Skeletal muscle satellite cell (primary cell): ENCODE results near the gene NTSR2.
A peak's percentile ranks its signal among the peaks of the same experiment; 100 is the strongest.

Experiments
- H3K27me3 ChIP-seq: 2 replicates; pipeline ENCODE4 v1.7.0; 2013; ENCODE audit warnings: low read length; ENCODE audit not compliant: control insufficient read depth, insufficient read depth
- H3K36me3 ChIP-seq: 2 replicates; pipeline ENCODE4 v1.7.0; 2013; ENCODE audit warnings: mild to moderate bottlenecking, control low read depth, low read length; ENCODE audit not compliant: insufficient read depth
- H3K4me1 ChIP-seq: 2 replicates; pipeline ENCODE4 v1.7.0; 2013; ENCODE audit warnings: low read length; ENCODE audit not compliant: control insufficient read depth, insufficient read depth
- H3K4me2 ChIP-seq: 2 replicates; pipeline ENCODE4 v1.7.0; 2013; ENCODE audit warnings: mild to moderate bottlenecking, low read length
- H3K4me3 ChIP-seq: 2 replicates; pipeline ENCODE4 v1.7.0; 2013; ENCODE audit warnings: low read length
- H3K9ac ChIP-seq: 2 replicates; pipeline ENCODE4 v1.7.0; 2013; ENCODE audit warnings: mild to moderate bottlenecking, low read depth, low read length, moderate library complexity
- H3K9me3 ChIP-seq: replicated peaks from 2 replicates; pipeline ENCODE4 v1.7.0; 2013; ENCODE audit warnings: mild to moderate bottlenecking, control low read depth, low read length

The NTSR2 gene

GRCh38 chr2:11698009-11698922 is 28.3 kb upstream of the NTSR2 start:
- peaks cover 32% of the 10 kb centered on the region for H3K4me1 ChIP-seq
- H3K9ac ChIP-seq: peak overlapping the region; percentile 41
- H3K9me3 ChIP-seq: no peaks in the 10 kb centered on the region
- peak overlapping the region; percentile 41 for H3K4me2 ChIP-seq
- H3K27me3 ChIP-seq: no peaks in the 10 kb centered on the region
- no peak overlapping the region for H3K4me3 ChIP-seq
- H3K36me3 ChIP-seq: no peaks in the 10 kb centered on the region

- peak overlapping the region; percentile 41 for H3K9ac ChIP-seq
- peak overlapping the region; percentile 41 for H3K4me2 ChIP-seq
- H3K36me3 ChIP-seq: no peaks in the 10 kb centered on the region
- H3K9me3 ChIP-seq: no peaks in the 10 kb centered on the region
- H3K4me3 ChIP-seq: peak overlapping the region; percentile 13
- H3K27me3 ChIP-seq: no peaks in the 10 kb centered on the region
- H3K4me1 ChIP-seq: peaks cover 27% of the 10 kb centered on the region
These were observed 27.3 kb upstream of the NTSR2 start for GRCh38 chr2:11697103-11697871.

- Histone ChIP-seq H3K9ac (no peak overlapping the region), H3K4me3 (no peak overlapping the region), H3K9me3 (no peaks in the 10 kb centered on the region), H3K36me3 (no peaks in the 10 kb centered on the region), H3K4me1 (peaks cover 27% of the 10 kb centered on the region), H3K4me2 (peak overlapping the region; percentile 41), H3K27me3 (no peaks in the 10 kb centered on the region)
These were observed 26.7 kb upstream of the NTSR2 start for GRCh38 chr2:11696736-11697102.

- H3K4me2 ChIP-seq: no peak overlapping the region
- no peak overlapping the region for H3K9ac ChIP-seq
- no peaks in the 10 kb centered on the region for H3K9me3 ChIP-seq
- H3K4me3 ChIP-seq: no peak overlapping the region
- no peaks in the 10 kb centered on the region for H3K27me3 ChIP-seq
- H3K4me1 ChIP-seq: peaks cover 27% of the 10 kb centered on the region
- no peaks in the 10 kb centered on the region for H3K36me3 ChIP-seq
These were observed 25.6 kb upstream of the NTSR2 start for GRCh38 chr2:11695576-11695975.

- Histone ChIP-seq H3K27me3 (no peaks in the 10 kb centered on the region), H3K9ac (no peak overlapping the region), H3K4me2 (no peak overlapping the region), H3K36me3 (no peaks in the 10 kb centered on the region), H3K4me3 (no peak overlapping the region), H3K4me1 (peaks cover 21% of the 10 kb centered on the region), H3K9me3 (no peaks in the 10 kb centered on the region)
These were observed 23.0 kb upstream of the NTSR2 start for GRCh38 chr2:11692966-11693521.

- no peak overlapping the region for H3K9ac ChIP-seq
- H3K4me3 ChIP-seq: no peak overlapping the region
- no peaks in the 10 kb centered on the region for H3K27me3 ChIP-seq
- no peaks in the 10 kb centered on the region for H3K9me3 ChIP-seq
- H3K4me2 ChIP-seq: no peak overlapping the region
- peaks cover 4% of the 10 kb centered on the region for H3K4me1 ChIP-seq
- H3K36me3 ChIP-seq: no peaks in the 10 kb centered on the region
These were observed 21.2 kb upstream of the NTSR2 start for GRCh38 chr2:11691076-11691660.

- peak overlapping the region; percentile 30 for H3K9ac ChIP-seq
These were observed 18.5 kb upstream of the NTSR2 start for GRCh38 chr2:11688222-11689069.

GRCh38 chr2:11687736-11688135 is 17.7 kb upstream of the NTSR2 start:
- peak overlapping the region; percentile 85 for H3K4me2 ChIP-seq
- no peaks in the 10 kb centered on the region for H3K9me3 ChIP-seq
- peaks cover 25% of the 10 kb centered on the region for H3K27me3 ChIP-seq
- H3K4me1 ChIP-seq: peaks cover 4% of the 10 kb centered on the region
- no peak overlapping the region for H3K9ac ChIP-seq
- no peaks in the 10 kb centered on the region for H3K36me3 ChIP-seq
- peak overlapping the region; percentile 56 for H3K4me3 ChIP-seq

More at GRCh38 chr2:11688222-11689069, 18.5 kb upstream of the NTSR2 start:
- no peaks in the 10 kb centered on the region for H3K36me3 ChIP-seq
- peaks cover 18% of the 10 kb centered on the region for H3K27me3 ChIP-seq
- H3K4me2 ChIP-seq: peak overlapping the region; percentile 85
- peaks cover 4% of the 10 kb centered on the region for H3K4me1 ChIP-seq
- H3K9me3 ChIP-seq: no peaks in the 10 kb centered on the region
- peak overlapping the region; percentile 56 for H3K4me3 ChIP-seq

GRCh38 chr2:11685906-11686470 is 16.0 kb upstream of the NTSR2 start:
- peaks cover 4% of the 10 kb centered on the region for H3K4me1 ChIP-seq
- no peaks in the 10 kb centered on the region for H3K36me3 ChIP-seq
- H3K27me3 ChIP-seq: peaks cover 28% of the 10 kb centered on the region
- H3K4me3 ChIP-seq: no peak overlapping the region
- no peak overlapping the region for H3K9ac ChIP-seq
- no peak overlapping the region for H3K4me2 ChIP-seq
- H3K9me3 ChIP-seq: no peaks in the 10 kb centered on the region

GRCh38 chr2:11684894-11685460 is 15.0 kb upstream of the NTSR2 start:
- no peak overlapping the region for H3K9ac ChIP-seq
- H3K4me1 ChIP-seq: peaks cover 14% of the 10 kb centered on the region
- no peaks in the 10 kb centered on the region for H3K9me3 ChIP-seq
- H3K36me3 ChIP-seq: no peaks in the 10 kb centered on the region
- peaks cover 30% of the 10 kb centered on the region for H3K27me3 ChIP-seq
- H3K4me3 ChIP-seq: no peak overlapping the region
- no peak overlapping the region for H3K4me2 ChIP-seq
